ENCODE measurements around the gene JADE2.

JADE2 gene

DNA sequence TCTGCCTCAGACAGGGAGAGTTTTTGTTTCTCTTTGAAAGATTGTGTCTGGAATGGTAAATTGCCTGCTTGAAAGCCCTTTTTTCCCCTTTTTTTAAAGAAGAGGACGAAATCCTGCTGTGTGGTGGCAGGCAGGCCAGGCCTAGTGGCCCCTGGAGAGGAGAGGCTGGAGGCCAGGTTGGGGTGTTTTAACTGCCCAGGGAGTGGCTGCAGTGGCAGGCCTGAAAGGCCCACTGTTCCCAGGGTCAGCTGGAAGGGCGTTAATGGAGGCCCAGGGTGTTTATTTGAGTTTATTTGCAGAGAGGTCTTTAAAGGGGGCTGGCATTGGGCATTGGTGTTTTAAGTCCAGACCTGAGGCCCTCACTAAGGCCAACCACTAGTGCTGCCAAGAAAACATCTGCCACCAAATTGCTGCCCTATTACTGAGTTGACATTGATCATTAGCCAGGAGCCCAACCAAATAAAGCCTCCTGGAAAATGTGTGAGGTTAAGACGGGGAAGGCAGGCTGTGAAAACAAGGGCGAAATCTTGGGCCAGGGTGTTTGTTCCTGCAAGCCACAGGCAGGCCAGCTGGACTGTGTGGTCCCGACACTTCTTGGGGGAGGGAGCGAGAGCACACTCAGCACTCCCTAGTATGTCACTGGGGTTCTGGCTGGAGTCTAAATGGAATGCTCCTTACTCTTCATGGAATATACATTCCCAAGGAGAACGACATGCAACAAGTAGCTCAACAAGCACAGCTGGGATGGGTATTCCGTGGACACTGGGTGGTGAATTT, 5.0 kb downstream of the JADE2 start:
- DNase-seq (ENCODE audit: low read depth), result no peak

DNA sequence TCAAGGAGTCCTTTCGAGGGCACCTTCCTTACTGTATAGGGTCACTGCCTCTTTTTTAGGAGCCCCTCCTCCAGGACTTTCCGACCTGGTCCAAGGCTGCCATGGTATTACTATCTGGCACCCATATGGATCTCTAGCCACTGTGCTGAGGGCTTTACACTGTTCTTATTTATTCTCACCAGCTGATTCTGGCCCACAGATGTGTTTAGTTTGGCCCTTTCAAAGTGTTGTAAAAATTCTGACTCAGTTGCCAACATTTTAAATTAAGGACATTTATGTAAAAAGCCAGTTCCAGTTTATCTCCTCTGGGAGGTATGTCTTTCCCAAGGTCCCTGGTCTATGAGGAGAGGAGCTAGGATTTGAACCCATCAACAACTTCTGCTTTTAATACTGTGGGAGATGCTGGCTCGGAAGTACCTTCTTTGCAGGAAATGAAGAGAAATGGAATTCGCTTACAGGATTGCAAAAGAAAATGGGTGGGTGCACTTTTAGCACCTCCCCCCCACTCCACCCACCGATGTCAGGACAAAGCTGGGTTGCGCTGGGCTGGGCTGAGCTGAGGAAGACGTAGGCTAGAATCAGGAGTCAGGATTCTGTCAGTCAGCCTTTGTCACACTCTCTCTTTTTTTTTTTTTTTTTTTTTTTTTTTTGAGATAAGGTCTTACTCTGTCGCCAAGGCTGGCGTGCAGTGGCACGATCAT, 7.8 kb downstream of the JADE2 start:
- no peak for DNase-seq (ENCODE audit: low read depth)

DNA sequence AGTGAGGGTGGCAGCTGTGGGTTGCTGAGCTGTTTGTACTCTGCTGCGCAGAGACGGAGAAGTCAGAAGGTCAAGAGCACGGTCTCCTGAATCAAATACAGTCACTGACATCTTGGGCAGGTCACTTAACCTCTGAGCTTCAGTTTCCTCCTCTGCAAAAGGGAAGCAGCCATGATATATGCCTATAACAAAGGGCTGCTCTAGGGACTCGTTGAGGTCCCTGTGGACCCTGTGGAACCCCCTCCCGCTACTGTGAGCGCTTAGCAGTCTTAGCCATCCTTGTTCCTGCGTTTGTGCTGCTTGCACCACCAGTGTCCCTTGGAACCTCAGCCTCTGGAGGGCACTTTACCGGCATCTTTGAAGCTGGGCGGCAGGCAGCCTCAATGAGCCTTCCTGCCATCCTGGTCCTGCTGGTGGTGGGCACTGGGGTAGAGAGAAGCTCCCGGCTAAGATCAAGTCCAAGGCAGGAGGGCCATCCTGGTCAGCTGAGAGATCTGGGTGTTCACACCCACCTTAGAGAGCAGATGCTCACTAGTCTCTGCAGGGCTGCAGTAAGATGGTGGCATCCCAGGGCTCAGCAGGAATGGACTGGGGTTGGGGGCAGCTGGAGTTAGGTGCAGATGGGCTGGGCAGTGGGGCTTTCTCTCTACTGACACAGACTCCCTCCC, 8.7 kb downstream of the JADE2 start:
- DNase-seq (ENCODE audit: low read depth), result no peak

DNA sequence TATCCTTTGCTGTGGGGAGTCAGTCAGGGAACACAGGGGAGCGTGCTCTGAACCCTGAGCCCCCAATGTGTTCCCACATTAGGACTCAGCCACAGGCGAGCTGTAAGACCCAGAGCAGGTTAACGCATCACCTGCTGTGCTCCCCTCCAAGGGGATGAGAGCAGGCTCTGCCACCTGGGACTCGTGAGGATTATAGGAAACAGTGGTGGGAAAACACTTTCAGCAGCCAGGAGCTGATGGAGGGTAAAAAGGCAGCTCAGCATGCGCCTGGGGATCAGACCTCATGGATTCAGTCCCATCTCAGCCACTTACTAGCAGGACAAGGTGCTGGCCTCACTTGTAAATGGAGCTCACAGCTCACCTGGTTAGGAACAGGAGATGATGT, 9.2 kb downstream of the JADE2 start:
- DNase-seq (ENCODE audit: low read depth), result no peak

DNA sequence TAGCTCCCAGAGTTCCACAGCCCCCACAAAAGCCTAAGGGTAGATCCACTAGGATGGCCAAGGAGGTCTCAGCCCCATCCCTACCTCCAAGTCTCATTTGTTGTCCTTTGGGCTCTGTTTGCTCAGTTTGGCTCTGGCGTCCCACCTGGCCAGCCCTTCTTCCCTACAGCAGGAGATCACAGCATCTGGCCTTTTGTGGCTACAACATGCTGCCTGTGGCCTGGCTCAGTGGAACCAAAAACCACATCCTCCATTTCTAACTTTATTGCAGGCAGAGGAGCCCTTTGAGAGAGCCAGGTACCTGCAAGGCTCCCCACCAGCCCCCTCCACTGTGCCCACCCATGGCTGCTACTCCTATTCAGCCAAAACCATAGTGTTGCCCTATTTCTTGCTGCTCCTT, 11.4 kb downstream of the JADE2 start:
- DNase-seq (ENCODE audit: low read depth), result no peak

DNA sequence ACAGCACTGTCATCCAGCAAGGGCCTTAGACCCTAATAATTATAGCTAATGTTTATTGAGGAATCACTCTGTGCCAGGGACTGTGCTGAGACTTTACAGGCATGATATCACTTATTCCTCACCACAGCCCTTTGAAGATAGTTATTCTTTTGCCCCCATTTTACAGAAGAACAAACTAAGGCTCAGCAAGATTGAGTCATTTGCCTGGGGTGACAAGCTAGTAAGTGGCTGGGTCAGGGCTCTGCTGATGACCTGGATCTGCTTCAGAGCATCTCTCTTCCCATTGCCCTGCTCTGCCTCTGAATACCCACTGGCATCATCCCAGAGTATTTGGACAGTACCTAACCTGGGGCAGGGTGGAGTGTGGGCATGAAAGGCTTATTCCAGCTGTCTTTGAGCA, 11.8 kb downstream of the JADE2 start:
- no peak for DNase-seq (ENCODE audit: low read depth)

DNA sequence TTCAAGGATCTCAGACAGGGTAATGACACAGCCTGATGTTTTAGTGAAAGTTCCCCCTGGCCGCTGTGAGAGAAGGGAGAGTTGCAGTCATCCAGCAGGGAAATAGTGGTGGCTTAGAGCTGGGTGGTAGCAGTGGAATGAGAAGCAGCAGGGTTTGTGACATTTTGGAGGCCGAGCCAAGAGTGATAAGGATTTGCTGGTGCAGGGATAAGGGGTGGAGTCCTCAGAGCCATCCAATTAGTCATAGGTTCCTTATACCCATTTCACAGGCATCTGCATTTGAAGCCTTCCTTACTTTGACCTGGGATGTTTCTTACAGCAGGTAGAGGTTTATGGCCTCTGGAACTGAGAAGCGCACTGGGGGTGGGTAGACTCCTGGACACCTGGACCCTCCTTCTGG, 12.8 kb downstream of the JADE2 start:
- DNase-seq (ENCODE audit: low read depth), result no peak

DNA sequence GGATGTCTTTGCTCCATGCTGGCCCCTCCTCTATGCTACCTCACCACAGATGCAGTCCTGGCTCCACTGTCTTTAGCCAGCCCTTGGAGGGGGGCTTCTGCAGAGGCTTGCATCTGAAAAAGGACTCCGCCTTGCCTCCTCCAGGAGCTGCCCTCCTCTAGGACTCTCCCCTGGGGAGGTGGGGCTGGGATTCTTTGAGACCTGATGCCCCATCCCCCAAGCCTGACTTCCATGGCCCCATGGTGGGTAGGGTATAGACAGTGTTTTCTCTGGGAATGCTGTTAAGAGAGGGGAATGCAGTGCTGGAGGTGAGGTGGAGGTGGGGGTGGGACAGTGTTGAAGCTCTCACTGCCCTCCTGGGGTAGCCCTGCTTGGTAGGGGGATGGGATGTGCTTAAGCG, 14.3 kb downstream of the JADE2 start:
- no peak for DNase-seq (ENCODE audit: low read depth)

DNA sequence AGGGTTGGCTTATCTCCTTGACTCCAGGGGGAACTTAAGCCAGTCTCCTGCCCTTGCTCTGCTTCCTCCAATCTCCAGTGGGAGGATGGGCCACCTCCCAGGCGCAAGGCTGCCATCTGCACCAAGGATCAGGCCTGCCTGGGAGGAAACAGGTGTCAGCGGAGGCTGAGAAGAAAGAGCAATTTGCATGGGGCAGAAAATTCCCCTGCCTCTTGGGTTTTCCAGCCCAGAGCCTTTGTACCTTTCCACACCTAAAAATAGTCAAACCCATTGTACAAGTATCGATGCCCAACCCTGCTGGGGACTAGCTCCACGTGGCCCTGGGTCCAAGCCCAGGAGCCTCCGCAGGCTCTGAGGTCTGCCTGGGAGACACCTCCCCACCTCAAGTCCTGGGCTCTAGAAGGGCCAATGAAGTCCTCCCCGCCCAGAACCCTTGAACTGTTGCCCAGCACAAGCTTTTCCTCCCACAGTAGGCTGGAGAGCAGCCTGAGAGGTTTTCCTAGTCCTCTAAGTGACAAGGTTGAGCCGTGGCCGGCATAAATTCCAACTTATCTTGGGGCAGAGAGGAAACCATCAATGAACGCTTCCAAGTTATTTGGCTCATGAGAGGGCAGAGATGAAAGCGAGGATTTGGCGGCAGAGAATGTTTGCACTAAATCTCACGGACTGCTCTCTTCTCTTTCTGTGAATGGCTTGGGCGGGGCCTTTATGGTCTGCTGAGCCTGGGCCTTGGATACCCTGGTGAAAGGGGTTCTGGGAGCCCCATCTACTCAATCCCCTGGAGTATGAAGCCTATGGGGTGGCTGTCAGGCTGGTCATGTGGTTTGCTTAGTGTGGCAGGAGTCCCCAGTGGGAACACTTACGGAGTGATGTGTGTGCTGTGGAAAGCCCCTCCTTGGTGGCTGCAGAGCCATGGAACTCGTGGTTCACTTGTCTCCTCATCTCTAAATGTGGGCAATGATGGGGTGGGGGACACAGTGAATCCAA, 15.6 kb downstream of the JADE2 start:
- DNase-seq (ENCODE audit: low read depth), result no peak

DNA sequence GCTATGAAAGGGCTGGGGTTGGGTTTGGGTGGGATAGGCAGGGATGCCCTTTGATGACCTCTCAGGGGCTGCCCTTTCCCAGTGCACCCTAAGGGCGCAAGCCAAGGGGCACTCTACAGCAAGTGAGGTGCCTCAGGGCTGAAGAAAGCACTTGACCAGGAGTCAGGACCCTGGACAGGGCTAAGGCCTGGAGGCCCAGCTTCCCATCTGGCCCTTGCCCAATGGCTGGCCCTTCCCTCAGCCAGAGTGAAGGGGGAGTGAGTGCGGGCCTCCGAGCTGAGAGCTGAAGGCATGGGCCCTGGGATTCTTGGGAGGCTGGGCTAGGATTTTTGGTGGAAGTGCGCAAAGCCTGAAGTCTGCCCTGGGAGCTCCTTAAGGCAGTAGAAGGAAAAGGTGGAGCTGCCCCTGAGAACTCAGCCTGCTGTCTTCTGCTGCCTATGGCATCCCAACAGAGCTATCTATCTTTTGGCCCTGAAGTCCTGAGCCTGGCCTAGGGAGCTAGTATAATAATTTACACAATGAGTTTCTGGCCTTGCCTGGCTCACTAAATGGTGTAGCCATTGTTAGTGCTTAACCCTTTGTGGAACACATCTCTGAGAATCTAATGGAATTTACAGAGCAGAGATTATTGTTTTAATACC, 16.4 kb downstream of the JADE2 start:
- no peak for DNase-seq (ENCODE audit: low read depth)

DNA sequence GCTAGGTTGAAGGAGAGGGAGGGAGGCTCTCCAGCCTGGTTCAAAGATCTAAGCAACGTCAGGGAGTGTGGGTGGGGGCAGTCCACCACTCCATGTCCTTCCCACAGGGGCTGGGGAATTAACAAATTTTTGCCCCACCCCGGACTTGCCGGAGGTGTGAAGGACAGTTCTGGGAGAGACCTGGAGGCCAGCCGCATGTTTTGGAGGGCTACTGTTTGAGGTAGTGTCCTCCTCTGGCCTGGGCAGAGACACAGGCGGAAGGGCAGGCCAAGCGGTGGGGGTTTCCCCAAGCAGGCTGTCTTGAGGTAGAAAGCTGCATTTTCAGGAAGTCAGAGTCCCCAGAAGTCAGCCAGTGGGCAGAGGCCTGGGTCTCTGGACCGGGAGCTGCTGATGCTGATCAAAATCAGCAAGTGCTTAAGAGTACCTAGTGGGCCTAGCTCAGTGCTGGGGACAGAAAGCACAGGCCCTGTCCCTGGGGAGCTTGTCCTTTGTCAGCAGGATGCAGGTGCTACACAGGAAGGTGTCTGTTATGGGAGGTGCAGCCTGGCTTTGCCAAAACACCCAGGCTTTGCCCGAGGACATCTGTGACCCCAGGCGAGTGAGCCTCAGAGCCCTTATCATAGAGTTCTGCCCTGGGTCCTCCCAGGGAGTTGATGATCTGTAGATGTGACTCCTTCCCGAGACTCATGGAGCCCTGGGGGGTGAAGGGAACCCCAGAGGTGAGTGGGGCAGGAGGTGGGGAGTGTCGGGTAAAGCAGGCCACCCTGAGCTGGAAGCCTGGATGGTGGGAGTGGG, 18.5 kb downstream of the JADE2 start:
- DNase-seq (ENCODE audit: low read depth), result no peak

DNA sequence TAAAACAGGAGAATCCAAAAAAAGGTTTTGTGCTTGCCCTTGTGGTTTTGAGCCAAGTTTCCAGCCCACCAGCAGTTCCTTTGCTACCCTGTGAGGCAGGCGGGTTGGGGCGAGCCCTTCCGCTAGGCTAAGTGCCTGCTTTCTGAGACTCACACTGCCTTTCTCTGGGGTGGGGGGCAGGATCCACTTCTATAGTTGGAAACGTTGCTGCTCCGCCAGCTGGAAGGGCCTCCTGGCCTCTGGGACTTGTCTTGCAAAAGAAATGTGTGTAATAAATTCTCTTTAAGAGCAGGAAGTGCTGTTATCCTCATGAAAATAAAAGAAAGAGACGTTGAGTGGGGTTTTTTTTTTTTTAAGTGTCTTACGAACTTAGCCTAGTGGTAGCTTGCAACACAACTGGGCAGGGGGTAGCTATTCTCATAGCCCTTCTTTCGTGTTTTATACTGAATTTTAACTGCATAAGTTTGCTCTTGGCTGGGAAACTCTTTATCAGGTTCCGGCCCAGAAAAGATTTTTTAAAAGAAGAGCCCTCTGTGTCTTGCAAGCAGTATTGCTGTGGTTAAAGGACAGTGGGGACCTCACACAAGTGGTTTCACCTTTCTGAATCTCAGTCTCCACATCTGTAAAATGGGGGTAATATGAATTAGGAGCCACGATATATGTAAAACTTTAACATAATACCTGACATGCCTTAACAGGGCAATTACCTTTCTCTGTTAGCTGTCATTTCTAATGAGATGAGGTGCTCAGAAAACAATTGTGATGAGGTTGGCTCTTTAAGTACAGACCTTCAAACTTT, 19.8 kb downstream of the JADE2 start:
- DNase-seq (ENCODE audit: low read depth), result no peak

DNA sequence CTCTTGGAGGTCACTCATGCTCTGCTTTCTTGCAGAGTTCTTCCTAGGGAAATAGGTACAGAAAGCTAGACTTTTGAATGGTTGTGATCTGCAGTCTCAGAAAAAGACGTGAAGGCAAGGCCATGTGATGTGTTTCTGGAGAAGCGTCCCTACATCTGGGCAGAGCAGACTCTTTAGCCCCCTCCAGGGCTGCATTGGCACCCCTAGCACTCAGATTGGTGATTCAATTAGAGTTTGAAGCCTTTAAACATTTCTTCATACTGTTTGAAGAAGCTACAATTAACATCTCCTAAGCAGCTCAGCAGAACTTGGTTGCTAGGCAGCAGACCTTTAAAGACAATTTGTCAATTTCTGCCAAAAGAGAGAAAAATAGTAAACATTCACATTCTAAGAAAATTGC, 21.6 kb downstream of the JADE2 start:
- DNase-seq (ENCODE audit: low read depth), result no peak

DNA sequence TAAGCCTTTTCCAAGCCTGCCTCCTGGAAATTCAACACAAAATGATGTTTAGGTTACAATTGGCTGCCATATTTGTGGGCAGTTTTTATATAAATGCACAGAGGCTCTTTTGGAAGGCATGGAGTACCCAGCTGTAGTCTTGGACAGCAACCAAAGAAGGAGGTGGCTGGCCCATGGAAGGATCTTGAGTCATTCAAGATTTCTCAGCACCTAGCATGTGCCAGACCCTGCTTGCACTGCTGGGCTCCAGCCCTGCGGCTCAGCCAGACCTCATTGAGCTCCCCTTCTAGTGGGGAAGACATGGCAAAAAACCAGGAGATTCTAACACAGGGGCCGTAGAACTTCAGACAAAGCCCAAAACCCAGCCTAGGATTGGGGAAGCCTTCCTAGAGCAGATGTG, 22.1 kb downstream of the JADE2 start:
- no peak for DNase-seq (ENCODE audit: low read depth)

DNA sequence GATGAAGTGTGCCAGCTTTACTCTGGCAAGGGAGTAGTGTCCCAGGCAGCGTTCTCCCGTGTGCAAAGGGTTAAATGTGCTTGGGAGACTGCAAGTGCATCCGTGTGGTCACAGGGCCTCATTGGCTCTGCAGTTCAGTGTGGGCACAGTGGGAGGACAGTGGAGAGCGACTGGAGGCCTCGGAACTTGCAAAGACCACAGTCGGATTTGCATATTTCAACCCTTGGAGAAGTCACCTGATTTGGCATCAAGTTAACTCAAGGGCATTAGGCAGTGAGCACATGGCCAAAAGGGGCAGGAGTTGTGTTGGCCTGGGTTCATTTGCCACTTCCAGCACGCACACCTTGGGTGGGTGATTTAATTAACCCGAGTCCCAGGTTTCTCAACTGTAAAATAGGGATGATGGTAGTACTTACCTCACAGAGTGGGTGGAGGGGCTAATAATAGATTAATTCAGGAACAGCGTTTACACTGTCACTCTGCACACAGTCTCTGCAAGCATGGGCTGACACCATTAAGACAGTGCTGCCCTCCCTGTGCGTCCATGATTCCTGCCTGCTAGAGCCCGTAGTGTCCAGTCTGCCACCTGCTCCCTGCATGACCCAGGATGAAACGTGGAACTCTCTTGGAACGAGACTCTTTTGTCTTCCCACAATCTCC, 22.7 kb downstream of the JADE2 start:
- no peak for DNase-seq (ENCODE audit: low read depth)

DNA sequence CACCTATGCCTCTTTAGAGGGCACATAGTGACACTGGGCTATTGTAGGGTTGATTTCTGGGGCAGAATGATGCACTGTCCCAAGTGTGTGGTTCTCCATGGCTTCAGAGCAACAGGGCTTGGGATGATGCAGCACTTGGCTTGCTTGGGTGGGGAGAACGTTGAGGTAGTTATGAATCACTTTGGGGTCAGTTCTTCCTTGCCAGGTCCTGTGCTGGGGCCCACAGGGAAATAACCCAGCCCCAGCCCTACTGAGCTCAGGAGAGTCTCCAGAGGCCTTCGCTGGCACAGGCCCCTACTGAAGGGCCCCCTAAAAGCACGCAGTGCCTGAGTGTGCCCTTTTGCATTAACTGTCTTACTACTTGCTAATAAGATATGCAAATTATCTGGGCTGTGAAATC, 24.2 kb downstream of the JADE2 start:
- DNase-seq (ENCODE audit: low read depth), result no peak

DNA sequence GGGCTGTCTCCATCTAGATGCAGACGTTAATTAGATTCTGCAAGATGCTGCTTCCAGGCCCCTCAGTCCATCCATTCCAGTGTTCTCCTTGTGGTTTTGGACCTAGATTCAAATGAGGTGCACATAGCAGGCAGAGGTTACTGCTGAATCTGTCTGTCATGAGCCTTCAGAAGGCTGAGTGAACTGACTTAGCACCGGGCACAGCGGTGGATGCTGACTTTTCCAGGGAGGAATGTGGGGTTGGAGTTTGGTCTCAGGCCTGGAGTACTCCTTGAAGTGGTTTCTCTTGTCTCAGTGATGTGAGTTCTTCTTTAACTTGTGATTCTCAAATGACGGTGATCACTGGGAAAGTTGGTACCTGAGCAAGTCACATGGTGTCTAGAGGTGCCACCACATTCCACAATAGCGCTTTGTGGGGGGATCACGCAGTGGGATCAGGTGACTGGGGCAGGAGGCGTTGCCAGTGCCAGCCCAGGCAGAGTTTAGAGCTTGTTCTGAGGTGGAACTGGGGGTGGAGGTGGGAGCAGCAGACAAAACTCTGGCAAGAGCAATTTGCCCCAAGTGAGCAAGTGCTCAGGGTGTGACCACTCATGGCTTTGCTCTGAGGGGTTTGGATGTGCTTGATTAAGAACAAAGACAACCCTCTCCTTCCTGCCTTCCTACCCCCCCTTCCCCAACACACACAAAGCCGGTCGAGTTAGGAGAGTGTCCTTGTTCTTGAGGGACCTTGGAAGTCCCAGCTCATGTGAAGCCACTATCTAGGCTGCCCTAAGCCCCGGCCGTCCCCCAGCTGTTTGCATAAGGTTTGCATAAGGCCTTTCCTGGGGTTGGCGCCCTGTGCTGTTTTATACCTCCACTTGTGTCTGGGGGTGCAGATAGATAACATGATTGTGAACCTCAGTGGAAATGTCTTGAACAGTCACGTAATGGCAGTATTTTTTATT, 25.1 kb downstream of the JADE2 start:
- no peak for DNase-seq (ENCODE audit: low read depth)

DNA sequence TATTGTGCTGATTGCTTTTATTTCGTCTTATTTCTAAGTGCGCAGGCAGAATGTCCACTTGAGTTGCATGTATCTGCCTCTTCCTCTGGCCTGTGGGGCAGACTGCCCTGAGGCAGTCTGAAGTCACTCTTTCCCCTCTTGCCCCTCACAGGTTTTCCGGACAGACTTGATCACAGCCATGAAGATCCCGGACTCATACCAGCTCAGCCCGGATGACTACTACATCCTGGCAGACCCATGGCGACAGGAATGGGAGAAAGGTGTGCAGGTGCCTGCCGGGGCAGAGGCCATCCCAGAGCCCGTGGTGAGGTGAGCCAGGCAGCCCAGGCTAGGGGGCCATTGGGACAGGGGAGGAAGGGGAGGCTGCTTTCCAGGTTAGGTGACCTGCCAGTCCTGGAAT, 26.4 kb downstream of the JADE2 start:
- DNase-seq (ENCODE audit: low read depth), result no peak

Measured in HS-27A (cell line).